Bronchial epithelial cell (primary cell): ENCODE measurements around the gene EFNA2. TPM values are rescaled to one million over a fixed set of nuclear protein-coding genes. Genes with fewer than 3 reads are reported as not detected.
A peak's percentile ranks its signal among the peaks of the same experiment; 100 is the strongest.

Experiments used
- DNase-seq: peaks from one replicate; pipeline ENCODE4 v3.0.0-alpha.2; 2010; ENCODE audit warnings: low read depth
- FAIRE-seq: peaks from 2 replicates; lab custom pipeline; 2011; peaks lifted over from hg19 to GRCh38; lab: Jason Lieb, UNC
- H3K27me3 ChIP-seq: 2 replicates; pipeline ENCODE4 v1.5.1; 2011; ENCODE audit warnings: low read length; ENCODE audit not compliant: control insufficient read depth, insufficient read depth
- H3K36me3 ChIP-seq: 2 replicates; pipeline ENCODE4 v1.5.1; 2011; ENCODE audit warnings: low read length; ENCODE audit not compliant: control insufficient read depth, insufficient read depth
- H3K4me3 ChIP-seq: 2 replicates; pipeline ENCODE4 v1.5.1; 2011; ENCODE audit warnings: mild to moderate bottlenecking, low read depth, low read length, control low read depth
- CTCF ChIP-seq: IDR thresholded peaks from 2 replicates; pipeline ENCODE4 v1.5.1; 2011; ENCODE audit warnings: mild to moderate bottlenecking, moderate library complexity, low read length, control low read depth, inconsistent platforms; ENCODE audit not compliant: insufficient read depth, severe bottlenecking
- total RNA-seq: library from RNA; depleted of rRNA; stranded (reverse); fragments of >200 nt; gene quantifications from 2 replicates; pipeline ENCODE4 v1.2.1, GENCODE V29; 2014

The EFNA2 gene
- total RNA-seq, 1 donor from 2014 or later = not detected

- FAIRE-seq (no peak), DNase-seq (no peak)
- peaks cover 7% of the 10 kb centered on the region for H3K27me3 ChIP-seq
- H3K36me3 ChIP-seq = no peaks in the 10 kb centered on the region
- no peak overlapping the region for H3K4me3 ChIP-seq
- TF ChIP-seq CTCF = no peak
These were observed 25.9 kb downstream of the EFNA2 start for GRCh38 chr19:1311543-1312091.

GRCh38 chr19:1312767-1313694 is 27.4 kb downstream of the EFNA2 start:
- Histone ChIP-seq H3K36me3 (no peaks in the 10 kb centered on the region), H3K27me3 (peaks cover 8% of the 10 kb centered on the region), H3K4me3 (no peak overlapping the region)
- FAIRE-seq (no peak), DNase-seq (peak; percentile 63)
- no peak for TF ChIP-seq CTCF

GRCh38 chr19:1313695-1314613 is 28.3 kb downstream of the EFNA2 start:
- DNase-seq (peak; percentile 54), FAIRE-seq (no peak)
- Histone ChIP-seq H3K27me3 (peaks cover 10% of the 10 kb centered on the region), H3K4me3 (no peak overlapping the region), H3K36me3 (no peaks in the 10 kb centered on the region)
- no peak for TF ChIP-seq CTCF

- DNase-seq (no peak), FAIRE-seq (no peak)
- TF ChIP-seq CTCF = peak; percentile 69
- Histone ChIP-seq H3K4me3 (no peak overlapping the region), H3K27me3 (peaks cover 10% of the 10 kb centered on the region), H3K36me3 (no peaks in the 10 kb centered on the region)
These were observed 29.9 kb downstream of the EFNA2 start for GRCh38 chr19:1315470-1316166.

- DNase-seq (no peak), FAIRE-seq (no peak)
- TF ChIP-seq CTCF = no peak
- Histone ChIP-seq H3K36me3 (no peaks in the 10 kb centered on the region), H3K27me3 (peaks cover 10% of the 10 kb centered on the region), H3K4me3 (no peak overlapping the region)
These were observed 30.8 kb downstream of the EFNA2 start for GRCh38 chr19:1316466-1316865.
